Dermis microvascular lymphatic vessel endothelial cell (primary cell): ENCODE results near the gene OR4C5. TPM values are rescaled to one million over a fixed set of nuclear protein-coding genes. Genes with fewer than 3 reads are reported as not detected.
"Not testable (repeated sequence)": the region's sequence is repeated elsewhere in the genome, so short reads cannot be mapped to it uniquely, and the experiment has no call there.

ENCODE experiments used
- DNase-seq, 2 donors: peaks; one replicate each; pipeline versions ENCODE4 v3.0.0 to v3.0.0-alpha.2; 2010; ENCODE audit warnings: low read depth in 2 of 2
- total RNA-seq: library from RNA; depleted of rRNA; stranded (reverse); fragments of >200 nt; gene quantifications from 2 replicates; pipeline ENCODE4 v1.2.1, GENCODE V29; 2014

Gene OR4C5
- total RNA-seq, result not detected in 2 replicates

- DNase-seq, result no peak
These were observed at the start of gene OR4C5 for GRCh38 chr11:48366365-48366764. Gene OR4C5 (minus strand): TSS chr11:48366465. CDS start chr11:48366465, 0 bp downstream.

DNA sequence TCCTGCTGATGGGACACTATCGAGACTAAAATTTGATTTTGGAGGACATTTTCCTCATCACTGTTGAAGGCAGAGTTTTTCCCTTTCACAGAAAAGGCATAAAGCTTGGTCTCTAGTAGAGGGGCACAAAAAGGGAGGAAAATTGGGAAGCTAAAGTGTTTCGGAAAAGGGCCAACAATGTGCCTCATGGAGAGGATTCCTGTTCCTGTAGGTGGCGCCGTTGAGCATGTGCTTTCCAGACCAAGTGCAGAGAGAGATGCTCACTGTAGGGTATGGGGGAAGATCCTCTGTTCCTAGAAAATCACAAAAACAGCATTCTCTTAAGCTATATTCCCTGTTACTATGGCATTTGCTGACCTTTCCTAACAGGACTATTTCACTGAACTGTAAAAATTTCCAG, 18.4 kb upstream of the OR4C5 start:
- DNase-seq, result no peak

- DNase-seq, result not testable (repeated sequence)
These were observed 17.9 kb upstream of the OR4C5 start for GRCh38 chr11:48384151-48384550.

DNA sequence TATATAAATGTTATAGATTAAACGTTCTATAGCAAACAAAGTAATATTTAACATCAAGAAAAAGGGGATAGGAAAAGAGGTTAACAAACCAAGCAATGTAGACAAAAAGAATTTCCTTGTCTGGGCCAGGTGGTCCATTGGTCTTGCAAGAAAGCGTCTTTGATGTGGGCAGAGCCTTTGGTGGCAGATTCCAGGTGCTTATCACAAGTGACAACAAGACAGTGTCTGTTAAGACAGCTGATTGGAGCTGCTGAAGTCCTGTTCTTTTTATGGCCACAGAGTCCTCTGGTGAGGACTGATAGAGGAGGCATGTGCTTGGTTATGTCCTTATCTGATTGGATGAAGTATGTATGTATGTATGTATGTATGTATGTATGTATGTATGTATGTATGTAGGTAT, 5.0 kb downstream of the OR4C5 start:
- not testable (repeated sequence) for DNase-seq

DNA sequence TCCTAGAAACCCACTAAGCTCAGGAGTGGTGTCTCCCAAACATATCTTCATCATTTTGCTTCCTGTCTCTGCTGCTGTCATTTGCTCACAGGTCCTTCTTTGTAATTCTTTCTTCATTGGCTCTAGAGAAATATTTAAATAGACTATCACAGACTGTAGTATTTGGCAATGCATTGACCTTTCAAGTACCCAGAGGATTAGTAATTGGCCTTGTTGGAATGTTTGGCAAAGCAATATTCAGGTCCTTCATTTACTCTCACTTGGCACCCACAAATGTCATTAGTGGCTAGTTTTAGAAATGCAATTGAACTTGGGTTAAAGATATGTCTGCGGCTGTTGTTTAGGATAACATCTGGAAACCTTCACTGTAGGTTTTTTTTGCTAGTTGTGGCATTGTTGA, 11.6 kb downstream of the OR4C5 start:
- DNase-seq, result no peak

GRCh38 chr11:48354013-48354412, 12.3 kb downstream of the OR4C5 start:
- no peak for DNase-seq

GRCh38 chr11:48346286-48346685, 20.0 kb downstream of the OR4C5 start:
- DNase-seq, result not testable (repeated sequence)

- not testable (repeated sequence) for DNase-seq
These were observed 23.8 kb downstream of the OR4C5 start for GRCh38 chr11:48342505-48342904.

GRCh38 chr11:48341466-48341865, 24.8 kb downstream of the OR4C5 start:
- DNase-seq, result no peak

- not testable (repeated sequence) for DNase-seq
These were observed 41.6 kb downstream of the OR4C5 start, which contains the start of gene OR4C3 for GRCh38 chr11:48324620-48325019. Gene OR4C3 (plus strand): TSS chr11:48324920. CDS start chr11:48325022, 102 bp downstream.

GRCh38 chr11:48319813-48320212, 46.5 kb downstream of the OR4C5 start:
- DNase-seq, result not testable (repeated sequence)

Other genes starting within 250 kb of the OR4C5 start
- gene OR4B1, start 149.7 kb downstream of the OR4C5 start, total RNA-seq, result not detected in 2 replicates
- not detected in 2 replicates for gene OR4X2, start 121.4 kb downstream of the OR4C5 start, total RNA-seq
- not detected in 2 replicates for gene OR4X1, start 102.6 kb downstream of the OR4C5 start, total RNA-seq
- gene OR4S1, start 60.2 kb downstream of the OR4C5 start, total RNA-seq, result not detected in 2 replicates
- gene OR4C3, start 41.5 kb downstream of the OR4C5 start, total RNA-seq, result not detected in 2 replicates
- not detected in 2 replicates for gene OR4A47, start 122.3 kb upstream of the OR4C5 start, total RNA-seq